ENCODE results near the gene SLC22A2. TPM values are rescaled to one million over a fixed set of nuclear protein-coding genes. Genes with fewer than 3 reads are reported as not detected.
A peak's percentile ranks its signal among the peaks of the same experiment; 100 is the strongest.

SLC22A2 gene
- total and polyA plus RNA-seq, 2 experiments from 2014 or later: 0.94 to 1.1 TPM

DNA sequence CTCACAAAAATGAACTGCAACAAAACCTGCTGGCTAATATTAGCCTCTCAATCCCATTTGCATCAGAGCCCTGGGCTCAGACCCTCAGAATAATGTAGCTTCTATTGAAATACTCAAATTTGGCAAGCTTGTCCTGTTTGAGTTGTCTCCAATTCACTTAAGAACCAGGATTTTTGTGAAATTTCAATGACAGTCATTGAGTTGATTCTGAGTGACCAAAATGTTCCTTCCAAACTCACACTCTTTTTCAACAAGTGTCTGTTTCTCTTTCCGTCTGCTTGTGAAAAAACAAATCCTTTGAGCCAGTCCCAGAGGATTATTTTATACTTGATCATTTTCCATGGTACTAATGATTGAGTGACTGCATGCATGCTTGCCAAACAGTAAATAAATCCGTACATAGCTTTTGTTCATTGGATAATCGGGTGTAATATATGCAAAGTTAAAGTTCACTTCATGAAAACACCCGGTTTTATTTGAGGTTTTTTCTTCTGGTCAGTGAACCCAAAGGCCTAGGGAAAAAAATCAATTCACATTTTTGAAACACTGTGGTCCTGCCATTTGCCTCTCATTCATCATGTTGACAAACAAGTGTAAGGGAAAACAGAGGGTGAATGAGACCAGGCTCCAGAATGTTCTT lies 16.4 kb upstream of the SLC22A2 start:
- H3K27ac Mint-ChIP-seq: no peak overlapping the region
- peaks cover 24% of the 10 kb centered on the region for H3K4me1 Mint-ChIP-seq
- Histone ChIP-seq H4K20me1 (replicated peaks; ENCODE audit: insufficient read depth) (no peaks in the 10 kb centered on the region), H2AFZ (peak overlapping the region; percentile 56; the same call in 1 of the 2 replicates), H3K4me3 (no peak overlapping the region), H3K4me2 (no peak overlapping the region), H3F3A (replicated peaks; ENCODE audit: low read depth) (no peaks in the 10 kb centered on the region; the same call in 1 of the 2 replicates), H3K9me2 (ENCODE audit: insufficient read depth) (0 out of 2 replicates have a peak, but pooled peaks cover 3% of the 10 kb centered on the region), H3K79me2 (replicated peaks; ENCODE audit: insufficient read depth) (no peaks in the 10 kb centered on the region), H3K4me1 (ENCODE audit: insufficient read depth) (no peaks in the 10 kb centered on the region), H3K27ac (ENCODE audit: low read depth) (no peak overlapping the region), H3K36me3 (ENCODE audit: insufficient read depth) (no peaks in the 10 kb centered on the region), H3K27me3 (ENCODE audit: insufficient read depth) (no peaks in the 10 kb centered on the region)
- no peaks in the 10 kb centered on the region; the same call in 2 of the 3 replicates for H3K36me3 Mint-ChIP-seq (ENCODE audit: low read depth)
- ATAC-seq (no peak), DNase-seq (ENCODE audit: low spot score) (no peak)
- no peak overlapping the region for H3K4me3 Mint-ChIP-seq
- H3K27me3 Mint-ChIP-seq (ENCODE audit: insufficient read depth, low read depth, poor library complexity): peaks cover 11% of the 10 kb centered on the region
- no peak for TF ChIP-seq POLR2AphosphoS5 (IDR thresholded peaks at IDR 0.05; ENCODE audit: low read depth)
- peaks cover 3% of the 10 kb centered on the region; the same call in 2 of the 3 replicates for H3K9me3 Mint-ChIP-seq

- Mint-ChIP-seq H3K27me3 (ENCODE audit: insufficient read depth, low read depth, poor library complexity) (peaks cover 10% of the 10 kb centered on the region), H3K36me3 (ENCODE audit: low read depth) (no peaks in the 10 kb centered on the region; the same call in 2 of the 3 replicates), H3K27ac (no peak overlapping the region), H3K4me1 (peaks cover 17% of the 10 kb centered on the region), H3K4me3 (no peak overlapping the region), H3K9me3 (peaks cover 3% of the 10 kb centered on the region; the same call in 2 of the 3 replicates)
- H3K4me1 ChIP-seq (ENCODE audit: insufficient read depth): no peaks in the 10 kb centered on the region
- H2AFZ ChIP-seq: no peak overlapping the region
- H4K20me1 ChIP-seq (replicated peaks; ENCODE audit: insufficient read depth): no peaks in the 10 kb centered on the region
- no peak overlapping the region for H3K4me2 ChIP-seq
- no peak for DNase-seq (ENCODE audit: low spot score)
- no peaks in the 10 kb centered on the region for H3K36me3 ChIP-seq (ENCODE audit: insufficient read depth)
- no peak overlapping the region for H3K27ac ChIP-seq (ENCODE audit: low read depth)
- H3K4me3 ChIP-seq: no peak overlapping the region
- H3K27me3 ChIP-seq (ENCODE audit: insufficient read depth): no peaks in the 10 kb centered on the region
- no peaks in the 10 kb centered on the region for H3K9me2 ChIP-seq (ENCODE audit: insufficient read depth)
- no peaks in the 10 kb centered on the region; the same call in 1 of the 2 replicates for H3F3A ChIP-seq (replicated peaks; ENCODE audit: low read depth)
- ATAC-seq: no peak
- H3K79me2 ChIP-seq (replicated peaks; ENCODE audit: insufficient read depth): no peaks in the 10 kb centered on the region
- no peak for TF ChIP-seq CTCF (conservative IDR thresholded peaks at IDR 0.05; ENCODE audit: low read depth in 2 of 2)
- TF ChIP-seq, protein P1, sequence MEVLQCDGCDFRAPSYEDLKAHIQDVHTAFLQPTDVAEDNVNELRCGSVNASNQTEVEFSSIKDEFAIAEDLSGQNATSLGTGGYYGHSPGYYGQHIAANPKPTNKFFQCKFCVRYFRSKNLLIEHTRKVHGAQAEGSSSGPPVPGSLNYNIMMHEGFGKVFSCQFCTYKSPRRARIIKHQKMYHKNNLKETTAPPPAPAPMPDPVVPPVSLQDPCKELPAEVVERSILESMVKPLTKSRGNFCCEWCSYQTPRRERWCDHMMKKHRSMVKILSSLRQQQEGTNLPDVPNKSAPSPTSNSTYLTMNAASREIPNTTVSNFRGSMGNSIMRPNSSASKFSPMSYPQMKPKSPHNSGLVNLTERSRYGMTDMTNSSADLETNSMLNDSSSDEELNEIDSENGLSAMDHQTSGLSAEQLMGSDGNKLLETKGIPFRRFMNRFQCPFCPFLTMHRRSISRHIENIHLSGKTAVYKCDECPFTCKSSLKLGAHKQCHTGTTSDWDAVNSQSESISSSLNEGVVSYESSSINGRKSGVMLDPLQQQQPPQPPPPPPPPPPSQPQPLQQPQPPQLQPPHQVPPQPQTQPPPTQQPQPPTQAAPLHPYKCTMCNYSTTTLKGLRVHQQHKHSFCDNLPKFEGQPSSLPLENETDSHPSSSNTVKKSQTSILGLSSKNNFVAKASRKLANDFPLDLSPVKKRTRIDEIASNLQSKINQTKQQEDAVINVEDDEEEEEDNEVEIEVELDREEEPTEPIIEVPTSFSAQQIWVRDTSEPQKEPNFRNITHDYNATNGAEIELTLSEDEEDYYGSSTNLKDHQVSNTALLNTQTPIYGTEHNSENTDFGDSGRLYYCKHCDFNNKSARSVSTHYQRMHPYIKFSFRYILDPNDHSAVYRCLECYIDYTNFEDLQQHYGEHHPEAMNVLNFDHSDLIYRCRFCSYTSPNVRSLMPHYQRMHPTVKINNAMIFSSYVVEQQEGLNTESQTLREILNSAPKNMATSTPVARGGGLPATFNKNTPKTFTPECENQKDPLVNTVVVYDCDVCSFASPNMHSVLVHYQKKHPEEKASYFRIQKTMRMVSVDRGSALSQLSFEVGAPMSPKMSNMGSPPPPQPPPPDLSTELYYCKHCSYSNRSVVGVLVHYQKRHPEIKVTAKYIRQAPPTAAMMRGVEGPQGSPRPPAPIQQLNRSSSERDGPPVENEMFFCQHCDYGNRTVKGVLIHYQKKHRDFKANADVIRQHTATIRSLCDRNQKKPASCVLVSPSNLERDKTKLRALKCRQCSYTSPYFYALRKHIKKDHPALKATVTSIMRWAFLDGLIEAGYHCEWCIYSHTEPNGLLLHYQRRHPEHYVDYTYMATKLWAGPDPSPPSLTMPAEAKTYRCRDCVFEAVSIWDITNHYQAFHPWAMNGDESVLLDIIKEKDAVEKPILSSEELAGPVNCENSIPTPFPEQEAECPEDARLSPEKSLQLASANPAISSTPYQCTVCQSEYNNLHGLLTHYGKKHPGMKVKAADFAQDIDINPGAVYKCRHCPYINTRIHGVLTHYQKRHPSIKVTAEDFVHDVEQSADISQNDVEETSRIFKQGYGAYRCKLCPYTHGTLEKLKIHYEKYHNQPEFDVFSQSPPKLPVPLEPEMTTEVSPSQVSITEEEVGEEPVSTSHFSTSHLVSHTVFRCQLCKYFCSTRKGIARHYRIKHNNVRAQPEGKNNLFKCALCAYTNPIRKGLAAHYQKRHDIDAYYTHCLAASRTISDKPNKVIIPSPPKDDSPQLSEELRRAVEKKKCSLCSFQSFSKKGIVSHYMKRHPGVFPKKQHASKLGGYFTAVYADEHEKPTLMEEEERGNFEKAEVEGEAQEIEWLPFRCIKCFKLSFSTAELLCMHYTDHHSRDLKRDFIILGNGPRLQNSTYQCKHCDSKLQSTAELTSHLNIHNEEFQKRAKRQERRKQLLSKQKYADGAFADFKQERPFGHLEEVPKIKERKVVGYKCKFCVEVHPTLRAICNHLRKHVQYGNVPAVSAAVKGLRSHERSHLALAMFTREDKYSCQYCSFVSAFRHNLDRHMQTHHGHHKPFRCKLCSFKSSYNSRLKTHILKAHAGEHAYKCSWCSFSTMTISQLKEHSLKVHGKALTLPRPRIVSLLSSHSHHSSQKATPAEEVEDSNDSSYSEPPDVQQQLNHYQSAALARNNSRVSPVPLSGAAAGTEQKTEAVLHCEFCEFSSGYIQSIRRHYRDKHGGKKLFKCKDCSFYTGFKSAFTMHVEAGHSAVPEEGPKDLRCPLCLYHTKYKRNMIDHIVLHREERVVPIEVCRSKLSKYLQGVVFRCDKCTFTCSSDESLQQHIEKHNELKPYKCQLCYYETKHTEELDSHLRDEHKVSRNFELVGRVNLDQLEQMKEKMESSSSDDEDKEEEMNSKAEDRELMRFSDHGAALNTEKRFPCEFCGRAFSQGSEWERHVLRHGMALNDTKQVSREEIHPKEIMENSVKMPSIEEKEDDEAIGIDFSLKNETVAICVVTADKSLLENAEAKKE (CRISPR knock-in tag; IDR thresholded peaks at IDR 0.05): no peak
- no peak for TF ChIP-seq CREB1 (CRISPR knock-in tag; IDR thresholded peaks at IDR 0.05; ENCODE audit: low read depth)
- TF ChIP-seq NANOG (IDR thresholded peaks at IDR 0.05; ENCODE audit: borderline replicate concordance): no peak
- no peak for TF ChIP-seq EZH2phosphoT487 (IDR thresholded peaks at IDR 0.05; ENCODE audit: unreplicated experiment)
- no peak for TF ChIP-seq EZH2 (IDR thresholded peaks at IDR 0.05; ENCODE audit: low read depth, unreplicated experiment)
- TF ChIP-seq POLR2AphosphoS5 (IDR thresholded peaks at IDR 0.05; ENCODE audit: low read depth): no peak
- no peak for TF ChIP-seq REST (IDR thresholded peaks at IDR 0.05; ENCODE audit: unreplicated experiment)
These were observed 15.1 kb upstream of the SLC22A2 start for GRCh38 chr6:160273750-160274149.

Data from GM23338 (cell line).